ENCODE results near the gene SMIM8. TPM values are rescaled to one million over a fixed set of nuclear protein-coding genes. Genes with fewer than 3 reads are reported as not detected.
"Not testable (repeated sequence)": the region's sequence is repeated elsewhere in the genome, so short reads cannot be mapped to it uniquely, and the experiment has no call there.

Gene SMIM8, protein sequence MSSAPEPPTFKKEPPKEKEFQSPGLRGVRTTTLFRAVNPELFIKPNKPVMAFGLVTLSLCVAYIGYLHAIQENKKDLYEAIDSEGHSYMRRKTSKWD
- total RNA-seq, result 11.6 TPM

DNA sequence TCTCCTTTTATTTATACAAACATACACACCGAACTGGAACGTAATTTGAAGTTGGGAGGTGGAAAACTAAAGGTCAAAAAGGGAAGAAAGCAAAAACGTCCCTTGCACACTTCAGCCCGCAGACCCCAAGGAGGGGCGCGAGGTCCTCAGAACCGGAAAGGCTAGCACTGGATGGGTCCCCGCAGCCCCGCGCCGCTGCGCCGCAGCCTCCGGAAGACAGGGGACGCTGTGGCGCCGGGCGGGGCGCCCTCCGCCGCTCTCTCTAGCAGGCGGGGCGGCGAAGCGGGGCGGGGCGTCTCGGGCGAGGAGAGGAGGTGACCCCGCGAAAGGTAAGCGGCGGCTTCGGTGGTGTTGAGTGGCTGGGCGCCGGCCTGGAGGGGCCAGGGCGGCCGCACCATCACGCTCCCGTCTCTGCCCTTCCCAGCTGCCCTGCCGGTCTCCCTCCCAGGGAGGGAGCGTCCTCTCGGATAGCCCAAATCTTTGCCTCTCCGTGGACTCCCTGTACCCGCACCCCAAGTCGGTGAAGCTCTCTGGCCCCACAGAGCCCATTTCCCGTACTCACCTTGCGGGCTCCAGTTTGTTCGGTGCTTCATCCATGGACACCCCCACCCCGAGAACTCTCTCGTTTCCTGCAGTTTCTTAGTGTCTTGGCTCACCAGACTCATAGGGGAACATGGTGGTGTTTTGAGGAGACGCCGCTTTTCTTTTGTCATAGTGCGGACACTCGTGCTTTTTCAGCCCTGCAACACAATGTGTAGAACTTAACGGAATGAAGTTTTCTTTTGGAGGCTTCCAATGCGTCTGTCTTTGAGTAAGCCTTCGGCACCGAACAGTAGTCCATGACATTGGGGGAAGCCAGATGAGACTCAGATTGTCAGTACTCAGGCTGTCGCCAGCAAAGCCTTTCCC, at the start of gene SMIM8:
Gene SMIM8, plus strand, starts transcription at position 285 of the 909 bp plus-strand sequence. CDS start 14,444 bp downstream, outside the sequence.
- DNase-seq (ENCODE audit: low spot score), result peak; percentile 75

DNA sequence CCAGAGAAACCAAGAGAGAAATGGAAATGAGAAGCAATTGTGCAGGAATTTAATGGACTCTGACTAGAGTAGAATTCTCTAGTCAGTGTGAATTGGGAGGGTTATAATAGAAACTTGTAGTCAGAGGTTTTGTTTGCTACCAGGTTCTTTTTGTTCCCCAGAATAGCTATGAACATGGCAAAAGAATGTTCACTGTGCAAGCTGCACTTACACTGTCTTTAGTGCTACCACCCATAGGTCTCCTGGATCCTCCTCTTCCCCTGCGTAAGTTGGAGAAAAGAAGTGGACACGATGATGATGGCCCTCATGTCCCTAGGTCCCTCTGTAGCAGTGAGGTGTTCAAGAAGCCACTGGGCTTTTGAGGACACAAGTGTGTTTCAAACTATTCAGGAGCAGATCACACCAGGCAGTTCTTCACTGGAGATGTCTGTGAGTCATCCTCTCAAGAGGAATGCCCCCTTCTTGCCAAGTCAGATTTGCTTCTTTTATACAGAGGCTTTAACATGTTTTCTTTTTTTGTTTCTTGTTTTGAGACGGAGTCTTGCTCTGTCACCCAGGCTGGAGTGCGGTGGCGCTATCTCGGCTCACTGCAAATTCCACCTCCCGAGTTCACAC, 47.6 kb upstream of the SMIM8 start:
- DNase-seq (ENCODE audit: low spot score), result no peak

DNA sequence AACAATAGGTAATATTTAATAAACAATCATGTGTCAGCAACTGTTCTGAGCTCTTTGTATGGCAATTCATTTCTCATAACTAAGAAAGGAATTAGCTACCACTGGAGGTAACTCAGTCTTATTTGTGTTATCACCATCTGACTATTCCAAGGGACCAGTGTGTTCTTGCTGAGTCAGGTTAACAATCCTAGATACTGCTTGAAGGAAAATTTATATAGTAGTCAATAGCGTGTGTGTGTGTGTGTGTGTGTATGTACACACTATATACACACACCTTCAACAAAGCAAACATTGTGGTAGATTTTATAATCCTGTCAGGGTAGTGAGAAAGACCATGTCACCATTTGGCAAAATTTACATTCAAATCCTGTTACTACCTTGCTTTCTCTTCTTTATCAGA, 45.8 kb upstream of the SMIM8 start:
- DNase-seq (ENCODE audit: low spot score), result no peak

DNA sequence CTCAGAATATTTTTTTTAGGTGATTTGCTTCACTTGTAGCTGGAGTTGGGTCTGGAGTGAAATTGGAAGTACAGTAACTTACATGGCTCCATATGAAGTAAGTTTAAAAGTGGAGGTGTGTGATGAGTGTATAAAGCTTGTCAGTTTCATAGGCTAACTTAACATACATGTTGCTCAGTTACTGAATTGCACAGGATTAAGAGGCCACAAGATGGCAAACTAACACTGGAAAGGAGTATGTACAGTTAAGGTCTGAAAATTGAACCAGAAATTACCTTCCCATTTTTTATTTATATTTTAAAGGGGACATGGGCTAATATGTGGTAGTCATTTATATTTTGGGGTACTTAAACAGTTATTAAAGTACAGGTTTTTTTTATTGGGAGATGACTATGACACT, 45.3 kb upstream of the SMIM8 start:
- DNase-seq (ENCODE audit: low spot score), result no peak

DNA sequence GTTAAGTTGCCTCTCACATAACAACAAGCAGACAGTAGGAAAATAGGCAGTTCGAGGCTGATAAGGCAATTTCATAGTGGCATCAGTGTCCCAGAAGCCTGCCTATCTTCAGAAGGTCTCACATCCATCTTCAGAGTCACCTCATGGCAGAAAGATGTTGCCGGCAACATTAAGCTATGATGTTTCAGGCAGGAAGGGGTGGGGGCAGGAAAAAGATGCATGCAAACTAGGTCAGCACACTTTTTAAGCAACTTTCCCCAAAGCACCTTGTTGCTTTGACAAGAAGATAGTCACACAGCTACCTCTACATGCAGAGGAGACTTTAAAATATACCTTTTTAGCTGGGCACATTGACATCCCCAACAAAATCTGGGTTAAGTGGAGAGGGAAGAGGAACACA, 43.2 kb upstream of the SMIM8 start:
- DNase-seq (ENCODE audit: low spot score), result no peak

DNA sequence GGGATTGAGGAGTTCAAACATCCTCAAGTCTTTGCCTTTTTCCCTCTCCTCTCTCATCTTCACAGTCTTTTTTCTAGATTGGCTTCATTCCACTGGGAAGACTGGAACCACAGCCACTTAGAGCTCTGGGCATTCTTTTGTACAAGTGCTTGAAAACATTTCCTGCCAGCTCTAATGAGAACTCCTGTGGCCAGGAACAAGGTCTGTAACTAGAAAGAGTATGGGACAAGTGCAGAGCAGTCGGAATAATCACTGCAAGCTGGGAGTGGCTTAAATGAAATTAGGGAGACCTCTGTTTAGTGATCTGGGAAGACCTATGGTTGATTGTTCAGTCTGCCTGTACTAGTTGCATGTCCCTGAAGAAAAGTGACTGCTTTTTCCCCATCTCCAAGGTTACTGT, 41.0 kb upstream of the SMIM8 start:
- no peak for DNase-seq (ENCODE audit: low spot score)

DNA sequence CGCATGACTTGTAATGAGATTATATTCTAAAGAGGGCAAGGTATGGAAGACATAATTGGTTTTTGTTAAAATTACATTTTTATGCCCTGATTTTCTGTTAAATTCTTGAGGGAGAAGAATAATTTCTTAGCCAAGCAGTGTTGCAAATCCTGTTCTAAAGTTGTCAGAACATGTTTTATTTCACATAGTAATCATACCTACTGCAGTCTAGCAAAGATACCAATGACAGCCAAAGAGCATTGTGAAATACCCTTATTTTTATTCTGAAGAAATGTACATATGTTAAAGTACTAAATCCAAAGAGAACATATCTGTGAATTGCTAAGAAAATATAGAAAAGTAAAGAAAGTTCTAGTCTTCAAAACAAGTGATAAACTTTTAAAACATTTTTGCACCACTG, 39.6 kb upstream of the SMIM8 start:
- no peak for DNase-seq (ENCODE audit: low spot score)

DNA sequence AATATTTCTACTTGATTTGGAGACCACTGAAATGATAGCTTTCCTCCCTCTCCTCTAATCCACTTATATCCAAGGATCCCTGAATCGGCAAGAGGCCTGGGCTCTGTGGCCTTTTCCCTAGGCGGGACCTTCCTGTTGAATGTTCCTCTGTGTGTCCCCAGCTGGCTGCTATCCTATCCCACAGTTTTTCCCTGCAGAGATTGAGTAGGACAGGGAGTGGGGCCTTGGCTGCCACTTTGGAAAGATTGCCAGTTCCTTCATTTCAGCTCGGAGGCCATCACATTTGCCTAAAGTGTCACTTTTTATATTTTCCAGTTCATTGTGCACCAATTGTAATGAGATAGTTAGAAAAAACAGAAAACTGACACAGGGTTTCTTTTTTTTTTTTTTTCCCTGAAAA, 38.9 kb upstream of the SMIM8 start:
- DNase-seq (ENCODE audit: low spot score), result no peak

DNA sequence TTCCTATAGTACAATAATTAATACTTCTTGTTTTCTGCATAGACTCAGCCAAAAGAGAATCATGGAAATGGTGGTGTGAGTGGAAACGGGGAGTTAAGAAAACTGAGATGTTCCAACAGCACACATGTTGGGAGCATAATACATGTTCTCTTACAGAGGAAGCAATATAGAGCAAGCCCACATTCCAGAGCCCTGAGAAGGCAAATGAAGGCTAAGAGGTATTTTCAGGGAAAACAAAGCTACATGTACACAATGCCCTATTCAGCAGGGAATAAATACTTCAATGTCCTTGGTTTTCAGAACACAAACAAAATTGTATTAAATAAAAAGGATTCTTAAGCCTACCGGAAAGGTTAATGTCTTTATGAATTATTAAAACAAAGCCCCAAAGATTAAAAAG, 35.1 kb upstream of the SMIM8 start:
- DNase-seq (ENCODE audit: low spot score), result no peak

DNA sequence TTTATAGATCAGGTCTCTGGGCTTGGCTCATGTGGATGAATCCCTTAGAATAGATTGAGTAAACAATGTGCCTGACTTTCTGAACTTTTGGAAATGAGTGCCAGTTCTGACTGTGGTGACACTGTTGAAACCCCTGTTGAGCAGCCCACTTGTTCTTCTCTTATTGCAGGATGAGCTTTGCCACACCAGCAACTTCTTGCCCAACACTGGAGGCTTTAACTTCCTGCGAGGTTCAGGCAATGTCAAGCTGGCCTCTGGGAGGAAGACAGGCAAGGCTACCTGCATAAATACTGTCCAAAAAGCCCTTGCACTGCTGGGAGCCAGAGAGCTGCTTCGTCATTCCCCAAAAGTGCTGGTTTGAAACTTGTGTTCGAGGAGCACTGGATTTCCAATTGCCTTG, 32.8 kb upstream of the SMIM8 start:
- DNase-seq (ENCODE audit: low spot score), result no peak

DNA sequence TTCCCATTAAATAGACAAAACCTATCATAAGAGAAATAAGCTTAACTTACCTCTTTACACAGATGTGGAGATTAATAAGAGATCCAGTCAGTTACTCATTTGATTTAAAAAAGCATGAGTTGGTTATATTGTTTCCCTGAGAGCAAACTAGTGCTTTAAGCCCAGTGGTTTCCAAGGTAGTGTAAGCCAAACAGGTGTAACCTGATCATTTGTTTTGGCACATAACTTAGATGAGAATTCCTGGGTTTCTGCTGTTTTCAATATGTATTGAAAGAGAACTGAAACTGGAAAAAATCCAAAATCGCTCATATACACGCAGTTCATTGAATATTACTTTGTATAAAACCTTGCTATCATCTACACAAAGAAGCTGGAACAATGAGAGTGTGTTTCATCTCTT, 30.5 kb upstream of the SMIM8 start:
- DNase-seq (ENCODE audit: low spot score), result no peak

DNA sequence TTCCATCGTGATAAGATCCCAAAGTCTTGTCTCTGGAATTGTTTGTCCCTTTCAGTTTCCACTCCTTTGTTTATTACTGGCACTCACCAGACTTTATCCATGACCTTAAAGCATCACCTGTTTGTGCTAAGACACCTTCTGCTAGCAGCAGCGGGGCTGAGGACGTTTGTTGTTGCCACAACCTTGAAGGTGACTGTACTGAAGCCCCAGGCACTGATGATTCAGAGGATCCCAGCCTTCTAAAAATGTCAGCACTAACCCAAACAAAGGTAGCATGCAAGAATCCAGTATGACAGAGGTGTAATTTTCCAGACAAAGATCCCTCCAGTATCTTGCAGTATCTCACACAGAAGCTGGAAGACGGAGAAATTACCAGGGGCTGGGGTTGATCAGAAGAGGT, 28.9 kb upstream of the SMIM8 start:
- DNase-seq (ENCODE audit: low spot score), result no peak

DNA sequence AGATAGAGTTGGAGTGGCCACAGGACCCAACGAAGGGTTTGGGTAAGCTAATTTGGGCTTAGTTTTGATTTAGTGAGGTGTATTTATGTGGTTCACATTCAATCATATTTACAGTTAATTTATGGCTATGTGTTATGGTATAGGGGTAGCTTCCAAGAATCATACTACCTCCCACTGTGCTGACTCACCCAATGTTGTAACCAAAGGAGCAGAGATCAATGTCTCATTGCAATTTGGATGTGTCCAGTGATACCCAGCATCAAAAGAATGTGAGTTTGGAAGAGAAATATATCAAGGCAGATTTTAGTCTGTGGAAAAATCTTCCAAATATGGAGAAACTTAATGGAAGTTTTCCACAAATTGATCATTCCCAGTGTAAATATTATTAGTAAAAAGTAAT, 25.3 kb upstream of the SMIM8 start:
- DNase-seq (ENCODE audit: low spot score), result no peak

DNA sequence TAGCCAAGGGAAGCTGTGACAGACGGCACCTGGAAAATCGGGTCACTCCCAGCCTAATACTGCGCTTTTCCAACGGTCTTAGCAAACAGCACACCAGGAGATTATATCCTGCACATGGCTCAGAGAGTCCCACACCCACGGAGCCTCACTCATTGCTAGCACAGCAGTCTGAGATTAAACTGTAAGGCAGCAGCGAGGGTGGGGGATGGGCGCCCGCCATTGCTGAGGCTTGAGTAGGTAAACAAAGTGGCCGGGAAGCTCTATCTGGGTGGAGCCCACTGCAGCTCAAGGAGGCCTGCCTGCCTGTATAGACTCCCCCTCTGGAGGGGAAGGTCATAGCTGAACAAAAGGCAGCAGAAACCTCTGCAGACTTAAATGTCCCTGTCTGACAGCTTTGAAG, 21.1 kb upstream of the SMIM8 start:
- not testable (repeated sequence) for DNase-seq (ENCODE audit: low spot score)

DNA sequence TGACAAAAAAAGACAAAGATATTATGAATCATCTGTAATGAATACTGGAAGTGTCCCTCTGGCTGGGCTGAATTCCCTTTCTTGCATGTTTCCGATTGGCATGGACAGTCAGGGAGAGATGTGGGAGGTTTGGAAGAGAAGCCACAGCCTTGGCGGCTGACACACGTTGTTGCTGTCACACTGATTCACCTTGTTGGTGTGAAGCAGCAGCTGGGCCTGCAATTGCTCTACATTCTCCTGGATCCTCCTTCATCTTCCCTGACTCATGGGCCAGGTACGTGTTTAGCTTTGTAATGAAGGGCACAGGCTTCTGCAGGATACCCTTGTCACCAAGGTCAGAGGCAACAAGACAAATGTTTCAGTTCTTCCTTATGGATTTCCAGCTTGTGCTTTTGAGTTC, 13.4 kb upstream of the SMIM8 start:
- DNase-seq (ENCODE audit: low spot score), result no peak

DNA sequence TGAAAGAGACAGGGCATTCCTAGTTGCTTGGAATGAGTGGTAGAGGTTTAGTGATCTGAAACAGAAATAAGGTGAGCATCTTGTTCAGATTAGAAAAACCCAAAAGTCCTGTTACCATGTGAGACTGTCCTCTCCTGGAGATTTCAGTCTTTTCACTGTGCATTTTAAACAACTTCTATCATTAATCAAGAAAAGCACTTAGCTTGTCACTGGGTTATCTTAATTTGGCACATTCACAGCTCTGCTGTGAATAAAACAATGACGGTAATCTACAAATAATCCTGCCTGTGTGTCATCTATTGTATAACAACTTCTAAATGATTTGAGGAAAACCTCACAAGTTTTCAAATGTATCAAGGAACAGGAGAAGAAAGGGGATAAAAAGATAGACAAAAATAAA, 9.5 kb upstream of the SMIM8 start:
- DNase-seq (ENCODE audit: low spot score), result no peak

DNA sequence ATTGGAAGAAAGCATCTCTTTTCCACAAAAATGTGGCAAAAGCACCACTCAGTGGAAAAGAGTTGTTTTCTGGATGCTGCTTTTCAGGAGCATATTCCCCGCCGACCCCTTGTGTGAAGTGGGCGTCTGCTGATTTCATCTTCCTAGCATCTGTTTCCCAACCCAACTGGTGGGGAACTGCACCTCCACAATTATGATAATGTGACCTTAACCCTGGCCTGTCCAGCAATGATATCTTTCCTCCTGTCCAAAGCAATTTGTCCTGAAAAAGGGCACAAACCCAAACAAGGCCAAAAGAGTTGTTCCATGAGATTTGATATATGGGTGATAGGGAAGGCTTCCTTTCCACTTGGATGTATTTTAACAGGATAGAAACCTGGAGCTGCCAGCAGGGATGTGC, 7.3 kb upstream of the SMIM8 start:
- DNase-seq (ENCODE audit: low spot score), result no peak

DNA sequence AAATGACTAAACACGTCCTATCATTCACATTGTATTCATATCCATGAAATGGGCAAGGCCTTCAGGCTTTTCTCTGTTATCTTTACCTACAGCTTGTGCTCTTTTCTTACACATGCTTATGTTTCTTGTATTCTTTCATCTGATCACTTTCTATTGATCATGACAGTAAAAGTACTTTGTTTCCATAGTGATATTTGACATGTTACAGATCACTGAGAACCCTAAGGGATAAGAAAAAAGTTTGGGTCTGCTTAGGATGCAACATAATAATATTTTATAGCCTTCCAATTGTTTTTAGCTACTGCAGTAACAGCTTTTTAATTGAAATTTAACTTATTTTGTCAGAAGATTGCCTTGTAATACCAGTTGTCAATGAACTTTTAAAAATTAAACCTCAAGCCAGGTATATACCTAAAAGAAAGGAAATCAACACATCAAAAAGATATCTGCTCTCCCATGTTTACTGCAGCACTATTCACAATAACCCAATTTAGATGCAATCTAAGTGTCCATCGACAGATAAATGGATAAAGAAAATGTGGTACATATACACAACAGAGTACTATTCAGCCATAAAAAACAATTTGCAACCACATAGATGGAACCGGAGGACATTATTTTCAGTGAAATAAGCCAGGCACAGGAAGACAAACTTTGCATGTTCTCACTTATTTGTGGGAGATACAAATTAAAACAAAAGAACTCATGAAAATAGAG, 3.0 kb upstream of the SMIM8 start:
- DNase-seq (ENCODE audit: low spot score), result no peak

DNA sequence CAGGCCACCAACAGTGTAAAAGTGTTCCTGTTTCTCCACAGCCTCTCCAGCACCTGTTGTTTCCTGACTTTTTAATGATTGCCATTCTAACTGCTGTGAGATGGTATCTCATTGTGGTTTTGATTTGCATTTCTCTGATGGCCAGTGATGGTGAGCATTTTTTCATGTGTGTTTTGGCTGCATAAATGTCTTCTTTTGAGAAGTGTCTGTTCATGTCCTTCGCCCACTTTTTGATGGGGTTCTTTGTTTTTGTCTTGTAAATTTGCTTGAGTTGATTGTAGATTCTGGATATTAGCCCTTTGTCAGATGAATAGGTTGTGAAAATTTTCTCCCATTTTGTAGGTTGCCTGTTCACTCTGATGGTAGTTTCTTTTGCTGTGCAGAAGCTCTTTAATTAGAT, 1.5 kb downstream of the SMIM8 start:
- not testable (repeated sequence) for DNase-seq (ENCODE audit: low spot score)

DNA sequence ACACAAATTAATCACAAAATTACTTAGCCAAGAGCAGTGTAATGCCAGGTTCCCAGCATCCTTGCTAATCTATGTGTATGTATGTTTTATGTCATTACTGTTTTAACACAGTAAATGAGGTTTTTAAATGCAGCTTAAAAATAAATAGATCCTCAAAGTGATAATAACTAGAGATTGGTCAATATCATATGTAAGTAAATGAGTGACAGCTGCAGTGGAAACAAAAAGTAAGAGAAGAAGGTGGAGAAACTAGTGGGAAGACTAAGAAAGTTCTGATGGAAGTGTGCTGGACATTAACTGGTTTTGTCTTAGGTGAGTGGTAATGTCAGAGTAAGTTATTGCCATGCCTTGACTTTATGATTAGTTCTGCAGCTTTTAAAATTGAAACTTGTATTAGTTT, 8.6 kb downstream of the SMIM8 start:
- DNase-seq (ENCODE audit: low spot score), result no peak

DNA sequence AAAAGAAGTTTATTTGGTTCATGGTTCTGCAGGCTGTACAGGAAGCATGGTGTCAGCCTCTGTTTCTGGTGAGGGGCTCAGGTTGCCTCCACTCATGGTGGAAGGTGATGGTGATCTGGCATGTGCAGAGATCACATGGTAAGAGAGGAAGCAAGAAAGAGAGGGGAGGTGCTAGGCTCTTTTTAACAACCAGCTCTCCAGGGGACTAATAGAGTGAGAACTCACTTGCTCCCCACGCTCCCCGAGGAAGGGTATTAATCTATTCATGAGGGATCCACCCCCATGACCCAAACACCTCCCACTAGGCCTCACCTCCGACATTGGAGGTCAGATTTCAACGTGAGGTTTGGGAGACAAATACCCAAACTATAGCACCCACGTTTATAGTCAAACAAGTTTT, 10.6 kb downstream of the SMIM8 start:
- no peak for DNase-seq (ENCODE audit: low spot score)

DNA sequence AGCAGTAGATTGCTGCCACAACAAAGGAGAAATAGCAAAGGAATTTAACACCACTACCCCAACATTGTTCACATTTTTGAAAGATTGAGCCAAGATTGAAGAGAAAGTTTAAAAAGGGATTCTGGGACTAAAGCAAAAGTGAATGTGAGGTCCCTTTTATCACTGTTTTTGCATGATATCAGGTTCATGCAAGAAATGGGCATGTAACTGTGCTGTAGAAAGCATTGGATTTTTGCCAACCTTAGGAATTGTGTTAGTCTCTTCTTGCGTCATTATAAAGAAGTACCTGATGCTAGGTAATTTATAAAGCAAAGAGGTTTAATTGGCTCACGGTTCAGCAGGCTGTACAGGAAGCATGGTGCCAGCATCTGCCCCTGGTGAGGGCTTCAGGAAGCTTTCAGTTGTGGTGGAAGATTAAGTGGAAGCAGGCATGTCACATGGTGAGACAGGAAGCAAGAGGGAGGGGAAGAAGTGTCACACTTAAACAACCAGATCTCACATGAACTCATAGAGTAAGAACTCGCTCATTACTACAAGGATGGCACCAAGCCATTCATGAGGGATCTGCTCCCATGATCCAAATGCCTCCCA, 11.3 kb downstream of the SMIM8 start:
- DNase-seq (ENCODE audit: low spot score), result no peak
